Ovary (tissue), 9 donors: Measurements from ENCODE around the gene NSMF. TPM values are rescaled to one million over a fixed set of nuclear protein-coding genes. Genes with fewer than 3 reads are reported as not detected.

Experiments
- DNase-seq, 5 donors: peaks; one replicate each; pipeline ENCODE4 v3.0.0-alpha.2; 2019 to 2020
- H3K27ac ChIP-seq, 2 donors: fragments of 200-600 bp; one replicate each; pipeline versions ENCODE4 v1.5.1 to v1.8.0; 2019 to 2022
- H3K27me3 ChIP-seq: fragments of 200-600 bp; one replicate; pipeline ENCODE4 v1.8.0; 2022
- H3K36me3 ChIP-seq: fragments of 200-600 bp; sonication (generic); one replicate; pipeline ENCODE4 v1.5.1; 2019
- H3K4me1 ChIP-seq: one replicate; pipeline ENCODE4 v1.8.1; 2013; ENCODE audit warnings: mild to moderate bottlenecking, moderate library complexity; ENCODE audit not compliant: insufficient read depth
- H3K4me3 ChIP-seq: fragments of 200-600 bp; sonication (generic); one replicate; pipeline ENCODE4 v1.5.1; 2017
- H3K9me3 ChIP-seq, 2 donors: fragments of 200-600 bp in 1 of 2; sonication (generic) in 1 of 2; one replicate each; pipeline versions ENCODE4 v1.5.1 to v1.8.1; 2013 to 2019; ENCODE audit warnings: mild to moderate bottlenecking in 1 of 2, moderate library complexity in 1 of 2
- CTCF ChIP-seq, 3 donors: fragments of 450-650 bp in 2 of 3; fragments of 200-600 bp in 1 of 3; IDR thresholded peaks; one replicate each; pipeline versions ENCODE4 v1.5.1 to v1.8.0; 2016 to 2022; ENCODE audit warnings: antibody characterized with exemption in 3 of 3, mild to moderate bottlenecking in 1 of 3
- EP300 ChIP-seq: sonication (generic); formaldehyde crosslinking; IDR thresholded peaks from one replicate; pipeline ENCODE4 v1.6.1; 2017; ENCODE audit warnings: antibody characterized with exemption
- POLR2A ChIP-seq: fragments of 450-650 bp; IDR thresholded peaks from one replicate; pipeline ENCODE4 v1.6.1; 2017; ENCODE audit warnings: antibody characterized with exemption, mild to moderate bottlenecking, moderate library complexity
- WGBS, 3 donors: extraction: QIAGEN DNeasy Blood & Tissue Kit in 1 of 3; methylation state at CpG; one replicate each; pipeline versions ENCODE4 v1.1.5 to v1.1.7; 2013 to 2017; 5-methylcytosine and 5-hydroxymethylcytosine counted together
- intact Hi-C, 4 donors: fragments of 100-400 bp; cut with DNase I; formaldehyde crosslinking; loops; one replicate each; pipeline versions ENCODE4 v1.11.0 to v1.15.1; 2022 to 2023
- polyA plus RNA-seq, 2 donors: library from polyadenylated mRNA; stranded (reverse); fragments of 200-250 nt in 1 of 2; fragments of 350-450 nt in 1 of 2; fragmentation: Illumina TruSeq in 1 of 2; extraction: RNeasy Lipid Tissue Mini Kit (QIAGEN cat#74804) in 1 of 2; gene quantifications; one replicate each; pipeline ENCODE4 v1.2.3, GENCODE V29; 2013 to 2014
- total RNA-seq, 7 donors: library from RNA; depleted of rRNA in 2 of 7; stranded (reverse); fragments of >200 nt in 2 of 7; fragmentation: NEBNext Ultra II Directional in 3 of 7; extraction: Animal tissue kit (Norgen Biotek cat#: 25700) in 3 of 7; gene quantifications; one replicate each; pipeline versions ENCODE4 v1.1.0 to v1.2.4, GENCODE V29; 2016 to 2023
- donor health status: DM: no; HTN: no; CAD: no; lungs with moderate emphysema.
- donor health status: DM: no; HTN: no; CAD: no.
- donor health status: Bipolar disorder and iron deficiency.
- donor health status: DM: yes; HTN: yes; CAD: no.
- donor health status: DM: no; HTN: no; CAD: no.
- donor health status: DM: yes; HTN: yes; CAD: no.

The NSMF gene
- total and polyA plus RNA-seq, 9 donors: 22.9 to 50.3 (median 29.5) TPM

GRCh38 chr9:137406876-137407589 is 52.1 kb downstream of the NSMF start:
- peaks cover 14% of the 10 kb centered on the region for H3K4me1 ChIP-seq
- no peaks in the 10 kb centered on the region for H3K9me3 ChIP-seq
- TF ChIP-seq POLR2A: no peak
- TF ChIP-seq EP300: no peak
- peak; percentile 35 to 87 (median 71) for TF ChIP-seq CTCF (IDR thresholded peaks at IDR 0.05)
- no peaks in the 10 kb centered on the region for H3K27me3 ChIP-seq
- peak overlapping the region; percentile 33 for H3K4me3 ChIP-seq
- 1% methylated on average over 44 to 63 of the region's 63 CpGs for WGBS, 3 donors
- DNase-seq: peak; percentile 58 to 83 (median 74)
- no peaks in the 10 kb centered on the region for H3K36me3 ChIP-seq
- H3K27ac ChIP-seq: peak overlapping the region; percentile 56 to 66
- intact Hi-C loops: loop anchor here in 3 of 4 donors (5.0 kb wide), 2 partner anchors 105 to 110 kb away; partner anchors contain the start of gene NRARP (in 1 of the 3)

GRCh38 chr9:137406085-137406760 is 52.9 kb downstream of the NSMF start:
- Histone ChIP-seq H3K4me3 (no peak overlapping the region), H3K27me3 (no peaks in the 10 kb centered on the region), H3K36me3 (no peaks in the 10 kb centered on the region), H3K4me1 (peaks cover 8% of the 10 kb centered on the region), H3K9me3 (no peaks in the 10 kb centered on the region), H3K27ac (peak overlapping the region in 1 of 2 donors; percentile 66)
- intact Hi-C loops: loop anchor here in 3 of 4 donors (5.0 kb wide), 2 partner anchors 104 to 109 kb away; partner anchors contain the start of gene NRARP (in 1 of the 3)
- WGBS, 3 donors: 37 to 45% (median 41%) methylated on average over 20 of the region's 20 CpGs
- peak in 1 of 5 donors; percentile 57 for DNase-seq
- TF ChIP-seq CTCF (IDR thresholded peaks at IDR 0.05): no peak
- no peak for TF ChIP-seq EP300
- TF ChIP-seq POLR2A: no peak

DNA sequence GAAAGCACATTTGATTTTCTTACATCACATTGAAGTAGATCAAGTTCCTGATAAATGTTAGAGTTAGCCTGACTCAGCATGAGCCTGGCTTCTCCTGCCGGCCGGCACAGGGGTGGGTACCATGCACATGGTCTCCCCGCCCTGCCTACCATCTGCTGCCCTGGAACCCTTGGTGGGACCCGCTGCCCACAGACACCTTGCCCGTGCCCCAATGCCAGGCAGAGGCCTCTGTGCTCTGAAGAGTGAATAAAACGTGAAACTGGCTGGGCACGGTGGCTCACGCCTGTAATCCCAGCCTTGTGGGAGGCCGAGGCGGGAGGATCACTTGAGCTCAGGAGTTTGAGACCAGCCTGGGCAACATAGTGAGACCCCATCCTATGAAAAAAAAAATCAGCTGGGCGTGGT is 53.5 kb downstream of the NSMF start:
- 91 to 95% (median 94%) methylated on average over 11 of the region's 11 CpGs for WGBS, 3 donors
- H3K4me1 ChIP-seq: peaks cover 8% of the 10 kb centered on the region
- intact Hi-C loops: loop anchor here in 3 of 4 donors (5.0 kb wide), 2 partner anchors 103 to 108 kb away; partner anchors contain the start of gene NRARP (in 1 of the 3)
- no peak overlapping the region for H3K4me3 ChIP-seq
- no peak for DNase-seq
- H3K27ac ChIP-seq: no peak overlapping the region
- TF ChIP-seq CTCF (IDR thresholded peaks at IDR 0.05) (no peak), POLR2A (no peak)
- no peaks in the 10 kb centered on the region for H3K36me3 ChIP-seq
- H3K9me3 ChIP-seq: no peaks in the 10 kb centered on the region
- no peaks in the 10 kb centered on the region for H3K27me3 ChIP-seq

GRCh38 chr9:137404961-137405567 is 54.1 kb downstream of the NSMF start:
- Histone ChIP-seq H3K27ac (no peak overlapping the region), H3K4me1 (peaks cover 8% of the 10 kb centered on the region), H3K27me3 (no peaks in the 10 kb centered on the region), H3K9me3 (no peaks in the 10 kb centered on the region), H3K4me3 (no peak overlapping the region), H3K36me3 (no peaks in the 10 kb centered on the region)
- no peak for DNase-seq
- TF ChIP-seq POLR2A (no peak), CTCF (IDR thresholded peaks at IDR 0.05) (no peak), EP300 (no peak)
- intact Hi-C loops: loop anchor here in 3 of 4 donors (5.0 kb wide), 2 partner anchors 103 to 108 kb away; partner anchors contain the start of gene NRARP (in 1 of the 3)
- 92 to 95% (median 94%) methylated on average over 24 of the region's 24 CpGs for WGBS, 3 donors
